Measurements from ENCODE around the gene PPT2. TPM values are rescaled to one million over a fixed set of nuclear protein-coding genes. Genes with fewer than 3 reads are reported as not detected.
A peak's percentile ranks its signal among the peaks of the same experiment; 100 is the strongest.

PPT2 gene
- total RNA-seq, 2 donors from 2014 or later = 21.8 to 42.0 TPM

- Histone ChIP-seq H3K36me3 (peaks cover 5% of the 10 kb centered on the region), H3K4me3 (no peak overlapping the region), H3K27me3 (replicated peaks; ENCODE audit: insufficient read depth) (no peaks in the 10 kb centered on the region), H3K9me3 (no peaks in the 10 kb centered on the region), H3K4me1 (ENCODE audit: control insufficient read depth in 1 of 2, low read depth in 2 of 2) (peaks cover 18 to 31% of the 10 kb centered on the region in 2 donors), H3K27ac (no peak overlapping the region)
- no peak for TF ChIP-seq CTCF (IDR thresholded peaks at IDR 0.05)
- DNase-seq (ENCODE audit: low spot score) (no peak), ATAC-seq (ENCODE audit: insufficient number of reproducible peaks, low FRiP score, low read depth) (no peak)
Observed at GRCh38 chr6:32181148-32181702, 27.3 kb downstream of the PPT2 start.

- Histone ChIP-seq H3K4me3 (no peak overlapping the region), H3K27ac (peak overlapping the region in 1 of 2 donors; percentile 31), H3K9me3 (no peaks in the 10 kb centered on the region), H3K27me3 (replicated peaks; ENCODE audit: insufficient read depth) (no peaks in the 10 kb centered on the region), H3K4me1 (ENCODE audit: control insufficient read depth in 1 of 2, low read depth in 2 of 2) (peaks cover 13 to 28% of the 10 kb centered on the region in 2 donors), H3K36me3 (peaks cover 7% of the 10 kb centered on the region)
- ATAC-seq (ENCODE audit: insufficient number of reproducible peaks, low FRiP score, low read depth) (no peak), DNase-seq (ENCODE audit: low spot score) (no peak)
- no peak for TF ChIP-seq CTCF (IDR thresholded peaks at IDR 0.05)
Observed at GRCh38 chr6:32181915-32182529, 28.1 kb downstream of the PPT2 start.

- Histone ChIP-seq H3K27ac (no peak overlapping the region), H3K4me1 (ENCODE audit: control insufficient read depth in 1 of 2, low read depth in 2 of 2) (peaks cover 13 to 32% of the 10 kb centered on the region in 2 donors), H3K4me3 (no peak overlapping the region), H3K27me3 (replicated peaks; ENCODE audit: insufficient read depth) (no peaks in the 10 kb centered on the region), H3K9me3 (no peaks in the 10 kb centered on the region), H3K36me3 (peaks cover 11% of the 10 kb centered on the region)
- ATAC-seq (ENCODE audit: insufficient number of reproducible peaks, low FRiP score, low read depth) (no peak), DNase-seq (ENCODE audit: low spot score) (no peak)
- no peak for TF ChIP-seq CTCF (IDR thresholded peaks at IDR 0.05)
Observed at GRCh38 chr6:32182555-32182981, 28.6 kb downstream of the PPT2 start.

- DNase-seq (ENCODE audit: low spot score) = no peak
- no peak overlapping the region for H3K27ac ChIP-seq
- H3K27me3 ChIP-seq (replicated peaks; ENCODE audit: insufficient read depth) = no peaks in the 10 kb centered on the region
- peaks cover 15% of the 10 kb centered on the region for H3K36me3 ChIP-seq
- ATAC-seq (ENCODE audit: insufficient number of reproducible peaks, low FRiP score, low read depth) = no peak
- no peaks in the 10 kb centered on the region for H3K9me3 ChIP-seq
- no peak for TF ChIP-seq CTCF (IDR thresholded peaks at IDR 0.05)
- no peak overlapping the region for H3K4me3 ChIP-seq
- H3K4me1 ChIP-seq (ENCODE audit: control insufficient read depth in 1 of 2, low read depth in 2 of 2) = peaks cover 13 to 37% of the 10 kb centered on the region in 2 donors
Observed at GRCh38 chr6:32183030-32183429, 29.1 kb downstream of the PPT2 start.

- ATAC-seq (ENCODE audit: insufficient number of reproducible peaks, low FRiP score, low read depth) (no peak), DNase-seq (ENCODE audit: low spot score) (no peak)
- H3K36me3 ChIP-seq = peaks cover 15% of the 10 kb centered on the region
- H3K27me3 ChIP-seq (replicated peaks; ENCODE audit: insufficient read depth) = no peaks in the 10 kb centered on the region
- H3K27ac ChIP-seq = no peak overlapping the region
- peaks cover 15 to 42% of the 10 kb centered on the region in 2 donors for H3K4me1 ChIP-seq (ENCODE audit: control insufficient read depth in 1 of 2, low read depth in 2 of 2)
- no peak overlapping the region for H3K4me3 ChIP-seq
- TF ChIP-seq CTCF (IDR thresholded peaks at IDR 0.05) = no peak
- no peaks in the 10 kb centered on the region for H3K9me3 ChIP-seq
Observed at GRCh38 chr6:32183483-32184083, 29.6 kb downstream of the PPT2 start.

Data from thoracic aorta (tissue), 2 donors.